Chondrocyte (in vitro differentiated cells): ENCODE measurements around the gene MMP14. TPM values are rescaled to one million over a fixed set of nuclear protein-coding genes. Genes with fewer than 3 reads are reported as not detected.
"Not testable (repeated sequence)": the region's sequence is repeated elsewhere in the genome, so short reads cannot be mapped to it uniquely, and the experiment has no call there.

Experiments used
- DNase-seq: peaks from one replicate; pipeline ENCODE4 v3.0.0; 2021; ENCODE audit warnings: mixed read lengths, low spot score
- H3K27ac Mint-ChIP-seq: one replicate; pipeline ENCODE4 v1.8.0; 2021; ENCODE audit warnings: mild to moderate bottlenecking, moderate library complexity, mixed read lengths; ENCODE audit not compliant: unreplicated experiment
- H3K27me3 Mint-ChIP-seq: 2 replicates; pipeline ENCODE4 v1.8.0; 2021; ENCODE audit warnings: low read depth, mixed read lengths
- H3K36me3 Mint-ChIP-seq: 2 replicates; pipeline ENCODE4 v1.8.0; 2021; ENCODE audit warnings: low read depth, mixed read lengths
- H3K4me1 Mint-ChIP-seq: 2 replicates; pipeline ENCODE4 v1.8.0; 2021; ENCODE audit warnings: low read depth, mild to moderate bottlenecking, mixed read lengths
- H3K4me3 Mint-ChIP-seq: one replicate; pipeline ENCODE4 v1.8.0; 2021; ENCODE audit warnings: mild to moderate bottlenecking, moderate library complexity, mixed read lengths; ENCODE audit not compliant: unreplicated experiment
- H3K9me3 Mint-ChIP-seq: 2 replicates; pipeline ENCODE4 v1.8.0; 2021; ENCODE audit warnings: low read depth, mixed read lengths
- CTCF ChIP-seq: fragments of 200-600 bp; sonication (generic); IDR thresholded peaks from 2 replicates; pipeline ENCODE4 v1.5.0; 2021; ENCODE audit warnings: antibody characterized with exemption, mild to moderate bottlenecking, moderate library complexity
- total RNA-seq: library from RNA; stranded (reverse); gene quantifications from 3 replicates; pipeline ENCODE4 v1.2.1, GENCODE V29; 2021

Gene MMP14
- total RNA-seq, 1 donor from 2014 or later, result 987 TPM

- H3K27me3 Mint-ChIP-seq, result no peaks in the 10 kb centered on the region
- peak; percentile 96 for DNase-seq
- H3K4me3 Mint-ChIP-seq, result peak overlapping the region; percentile 70
- TF ChIP-seq CTCF, result peak; percentile 95
- H3K36me3 Mint-ChIP-seq, result no peaks in the 10 kb centered on the region
- H3K27ac Mint-ChIP-seq, result peak overlapping the region; percentile 94
- H3K4me1 Mint-ChIP-seq, result peaks cover 50% of the 10 kb centered on the region
- H3K9me3 Mint-ChIP-seq, result no peaks in the 10 kb centered on the region
These were observed 16.8 kb downstream of the MMP14 start for GRCh38 chr14:22852940-22853767.

GRCh38 chr14:22854296-22854695 lies 17.9 kb downstream of the MMP14 start:
- not testable (repeated sequence) for H3K36me3 Mint-ChIP-seq, H3K4me3 Mint-ChIP-seq, DNase-seq, H3K9me3 Mint-ChIP-seq, H3K27ac Mint-ChIP-seq, H3K27me3 Mint-ChIP-seq
- H3K4me1 Mint-ChIP-seq, result peaks cover 45% of the 10 kb centered on the region

GRCh38 chr14:22854963-22855724 lies 18.8 kb downstream of the MMP14 start:
- no peak for TF ChIP-seq CTCF
- no peak for DNase-seq
- no peaks in the 10 kb centered on the region for H3K27me3 Mint-ChIP-seq
- no peak overlapping the region for H3K27ac Mint-ChIP-seq
- peaks cover 37% of the 10 kb centered on the region for H3K4me1 Mint-ChIP-seq
- H3K4me3 Mint-ChIP-seq, result no peak overlapping the region
- H3K36me3 Mint-ChIP-seq, result no peaks in the 10 kb centered on the region
- H3K9me3 Mint-ChIP-seq, result no peaks in the 10 kb centered on the region

- Mint-ChIP-seq H3K4me3 (no peak overlapping the region), H3K36me3 (no peaks in the 10 kb centered on the region), H3K27me3 (no peaks in the 10 kb centered on the region), H3K9me3 (no peaks in the 10 kb centered on the region), H3K27ac (no peak overlapping the region), H3K4me1 (peaks cover 24% of the 10 kb centered on the region)
- no peak for TF ChIP-seq CTCF
- no peak for DNase-seq
These were observed 20.0 kb downstream of the MMP14 start for GRCh38 chr14:22856428-22856827.

GRCh38 chr14:22860377-22860776 lies 24.0 kb downstream of the MMP14 start:
- not testable (repeated sequence) for H3K9me3 Mint-ChIP-seq, DNase-seq, H3K4me3 Mint-ChIP-seq, H3K36me3 Mint-ChIP-seq, H3K27ac Mint-ChIP-seq, H3K27me3 Mint-ChIP-seq, H3K4me1 Mint-ChIP-seq

GRCh38 chr14:22861651-22862050 lies 25.3 kb downstream of the MMP14 start:
- Mint-ChIP-seq H3K9me3 (no peaks in the 10 kb centered on the region), H3K36me3 (no peaks in the 10 kb centered on the region), H3K27me3 (no peaks in the 10 kb centered on the region), H3K4me1 (peaks cover 9% of the 10 kb centered on the region), H3K27ac (no peak overlapping the region), H3K4me3 (no peak overlapping the region)
- no peak for DNase-seq
- TF ChIP-seq CTCF, result no peak
